ENCODE data around the gene FBP1.

GRCh38 chr9:94677929-94678328 lies 38.6 kb upstream of the FBP1 start:
- TF ChIP-seq CTCF (IDR thresholded peaks at IDR 0.05) (no peak), ZFX (IDR thresholded peaks at IDR 0.05; ENCODE audit: borderline replicate concordance) (no peak)

All from 22Rv1 (cell line).